HUES64 (cell line): ENCODE data around the gene PRKAB1. TPM values are rescaled to one million over a fixed set of nuclear protein-coding genes. Genes with fewer than 3 reads are reported as not detected.
A peak's percentile ranks its signal among the peaks of the same experiment; 100 is the strongest.
"Not testable (repeated sequence)": the region's sequence is repeated elsewhere in the genome, so short reads cannot be mapped to it uniquely, and the experiment has no call there.

Experiments
- H3K27ac ChIP-seq: 2 replicates; pipeline ENCODE4 v1.7.0; 2013; ENCODE audit warnings: low read depth, low read length, inconsistent platforms
- H3K27me3 ChIP-seq: 2 replicates; pipeline ENCODE4 v1.6.1; 2013; ENCODE audit warnings: mild to moderate bottlenecking, low read length; ENCODE audit not compliant: insufficient read depth
- H3K36me3 ChIP-seq: 2 replicates; pipeline ENCODE4 v1.6.1; 2013; ENCODE audit warnings: mild to moderate bottlenecking, low read length; ENCODE audit not compliant: insufficient read depth
- H3K4me1 ChIP-seq: 2 replicates; pipeline ENCODE4 v1.6.1; 2013; ENCODE audit warnings: mild to moderate bottlenecking, low read length, moderate library complexity; ENCODE audit not compliant: insufficient read depth
- H3K4me3 ChIP-seq: 2 replicates; pipeline ENCODE4 v1.5.1; 2013; ENCODE audit warnings: mild to moderate bottlenecking, low read length, moderate library complexity
- H3K9ac ChIP-seq: 2 replicates; pipeline ENCODE4 v1.6.1; 2013; ENCODE audit warnings: mild to moderate bottlenecking, low read depth, low read length
- H3K9me3 ChIP-seq: 2 replicates; pipeline ENCODE4 v1.6.1; 2013; ENCODE audit warnings: low read depth, low read length; ENCODE audit not compliant: insufficient read depth
- WGBS: fragments of 150-250, 120-280 bp; methylation state at CpG from one replicate; pipeline ENCODE4 v1.1.7; 2013; ENCODE audit warnings: missing lambda C conversion rate; 5-methylcytosine and 5-hydroxymethylcytosine counted together
- polyA plus RNA-seq, 2 experiments: library from polyadenylated mRNA; stranded (reverse); fragments of 50-300 nt; gene quantifications; one replicate each; pipeline ENCODE4 v1.2.3, GENCODE V29; 2013

Gene PRKAB1
- 25.8 TPM for polyA plus RNA-seq (2013, experiment 1 of 2)
- 24.5 TPM for polyA plus RNA-seq (2013, experiment 2 of 2)

GRCh38 chr12:119667577-119668323 lies at the start of gene PRKAB1:
Gene PRKAB1 (plus strand): TSS chr12:119668133. CDS start chr12:119668245, 112 bp downstream.
- peak within 1 kb of the TSS; percentile 98 for H3K4me3 ChIP-seq
- peak within 1 kb of the TSS; percentile 97 for H3K27ac ChIP-seq
- H3K9me3 ChIP-seq = no peaks in the 10 kb centered on the region
- H3K9ac ChIP-seq = peak within 1 kb of the TSS; percentile 91
- under 1% methylated on average over 69 of the region's 69 CpGs for WGBS
- H3K36me3 ChIP-seq = peaks cover 31% of the 10 kb centered on the region
- H3K4me1 ChIP-seq = peaks cover 6% of the 10 kb centered on the region; the same call in 1 of the 2 replicates
- H3K27me3 ChIP-seq = no peaks in the 10 kb centered on the region

- not testable (repeated sequence) for H3K27ac ChIP-seq, H3K27me3 ChIP-seq, H3K9ac ChIP-seq, H3K4me3 ChIP-seq, H3K9me3 ChIP-seq, H3K36me3 ChIP-seq, H3K4me1 ChIP-seq
- 95% methylated on average over 1 of the region's 1 CpG for WGBS
Observed at GRCh38 chr12:119618328-119618896, 49.5 kb upstream of the PRKAB1 start.

GRCh38 chr12:119620490-119620889 lies 47.4 kb upstream of the PRKAB1 start:
- Histone ChIP-seq H3K9me3 (peaks cover 7% of the 10 kb centered on the region), H3K4me3 (no peak overlapping the region), H3K27ac (no peak overlapping the region), H3K4me1 (no peaks in the 10 kb centered on the region), H3K27me3 (no peaks in the 10 kb centered on the region), H3K9ac (no peak overlapping the region), H3K36me3 (no peaks in the 10 kb centered on the region)
- WGBS = 100% methylated on average over 1 of the region's 1 CpG

- no peak overlapping the region for H3K4me3 ChIP-seq
- WGBS = 84% methylated on average over 2 of the region's 2 CpGs
- no peaks in the 10 kb centered on the region for H3K27me3 ChIP-seq
- H3K9me3 ChIP-seq = peaks cover 7% of the 10 kb centered on the region
- H3K27ac ChIP-seq = no peak overlapping the region
- no peaks in the 10 kb centered on the region for H3K4me1 ChIP-seq
- H3K36me3 ChIP-seq = no peaks in the 10 kb centered on the region
- no peak overlapping the region for H3K9ac ChIP-seq
Observed at GRCh38 chr12:119621878-119622277, 46.1 kb upstream of the PRKAB1 start.

- Histone ChIP-seq H3K9ac (no peak overlapping the region), H3K9me3 (no peaks in the 10 kb centered on the region)
Observed at GRCh38 chr12:119624966-119625365, 43.0 kb upstream of the PRKAB1 start.

GRCh38 chr12:119627019-119627643 lies 40.8 kb upstream of the PRKAB1 start:
- Histone ChIP-seq H3K9me3 (no peaks in the 10 kb centered on the region), H3K27me3 (no peaks in the 10 kb centered on the region), H3K4me1 (no peaks in the 10 kb centered on the region), H3K4me3 (no peak overlapping the region), H3K9ac (no peak overlapping the region), H3K27ac (no peak overlapping the region), H3K36me3 (no peaks in the 10 kb centered on the region)
- WGBS = 93% methylated on average over 6 of the region's 6 CpGs

More at GRCh38 chr12:119624966-119625365, 43.0 kb upstream of the PRKAB1 start:
- no peaks in the 10 kb centered on the region for H3K36me3 ChIP-seq
- no peak overlapping the region for H3K4me3 ChIP-seq
- no peak overlapping the region for H3K27ac ChIP-seq
- H3K4me1 ChIP-seq = no peaks in the 10 kb centered on the region
- WGBS = 96% methylated on average over 4 of the region's 4 CpGs
- H3K27me3 ChIP-seq = no peaks in the 10 kb centered on the region

- no peaks in the 10 kb centered on the region for H3K27me3 ChIP-seq
- no peaks in the 10 kb centered on the region for H3K9me3 ChIP-seq
- no peak overlapping the region for H3K4me3 ChIP-seq
- 89% methylated on average over 6 of the region's 6 CpGs for WGBS
- H3K36me3 ChIP-seq = no peaks in the 10 kb centered on the region
- H3K27ac ChIP-seq = no peak overlapping the region
- no peaks in the 10 kb centered on the region for H3K4me1 ChIP-seq
- H3K9ac ChIP-seq = no peak overlapping the region
Observed at GRCh38 chr12:119627686-119628085, 40.2 kb upstream of the PRKAB1 start.

- H3K9ac ChIP-seq = no peak overlapping the region
- H3K27ac ChIP-seq = no peak overlapping the region
- no peaks in the 10 kb centered on the region for H3K4me1 ChIP-seq
- no peaks in the 10 kb centered on the region; the same call in 1 of the 2 replicates for H3K27me3 ChIP-seq
- 93% methylated on average over 7 of the region's 7 CpGs for WGBS
- no peak overlapping the region for H3K4me3 ChIP-seq
- H3K36me3 ChIP-seq = no peaks in the 10 kb centered on the region
- no peaks in the 10 kb centered on the region for H3K9me3 ChIP-seq
Observed at GRCh38 chr12:119630223-119630780, 37.6 kb upstream of the PRKAB1 start.

GRCh38 chr12:119630962-119631550 lies 36.9 kb upstream of the PRKAB1 start:
- Histone ChIP-seq H3K4me3 (no peak overlapping the region), H3K9ac (no peak overlapping the region), H3K36me3 (no peaks in the 10 kb centered on the region), H3K27ac (no peak overlapping the region), H3K27me3 (no peaks in the 10 kb centered on the region; the same call in 1 of the 2 replicates), H3K4me1 (no peaks in the 10 kb centered on the region), H3K9me3 (no peaks in the 10 kb centered on the region)
- WGBS = 88% methylated on average over 1 of the region's 1 CpG

- Histone ChIP-seq H3K27ac (no peak overlapping the region), H3K9me3 (no peaks in the 10 kb centered on the region), H3K4me3 (no peak overlapping the region), H3K27me3 (no peaks in the 10 kb centered on the region; the same call in 1 of the 2 replicates), H3K4me1 (no peaks in the 10 kb centered on the region), H3K36me3 (no peaks in the 10 kb centered on the region), H3K9ac (no peak overlapping the region)
- WGBS = 89% methylated on average over 4 of the region's 4 CpGs
Observed at GRCh38 chr12:119631930-119632678, 35.8 kb upstream of the PRKAB1 start.
